Liver (tissue), 3 donors: ENCODE results near the gene RAP1GAP2.

Source experiments
- RXRA ChIP-seq, 2 donors: IDR thresholded peaks; 2 replicates each; pipeline ENCODE4 v1.6.1; 2017 to 2018; ENCODE audit warnings: antibody characterized with exemption in 2 of 2, mild to moderate bottlenecking in 1 of 2
- TAF1 ChIP-seq: conservative IDR thresholded peaks from 2 replicates; pipeline ENCODE4 v1.6.1; 2016; ENCODE audit warnings: antibody characterized with exemption, mild to moderate bottlenecking
- TF ChIP-seq, protein P1 (sequence below): fragments of 150-350 bp; IDR thresholded peaks from 2 replicates; pipeline ENCODE4 v1.5.1; 2017; ENCODE audit warnings: improper control_type of control experiment, low read depth, low read length; ENCODE audit not compliant: missing input control
- TF ChIP-seq, protein P2 (sequence below): IDR thresholded peaks from 2 replicates; pipeline ENCODE4 v1.6.1; 2016; ENCODE audit warnings: antibody characterized with exemption
- donor health status: healthy.
- donor health status: healthy.

GRCh38 chr17:3049705-3050295 lies 253.6 kb downstream of the RAP1GAP2 start:
- no peak for TF ChIP-seq TAF1
- TF ChIP-seq, protein P1, sequence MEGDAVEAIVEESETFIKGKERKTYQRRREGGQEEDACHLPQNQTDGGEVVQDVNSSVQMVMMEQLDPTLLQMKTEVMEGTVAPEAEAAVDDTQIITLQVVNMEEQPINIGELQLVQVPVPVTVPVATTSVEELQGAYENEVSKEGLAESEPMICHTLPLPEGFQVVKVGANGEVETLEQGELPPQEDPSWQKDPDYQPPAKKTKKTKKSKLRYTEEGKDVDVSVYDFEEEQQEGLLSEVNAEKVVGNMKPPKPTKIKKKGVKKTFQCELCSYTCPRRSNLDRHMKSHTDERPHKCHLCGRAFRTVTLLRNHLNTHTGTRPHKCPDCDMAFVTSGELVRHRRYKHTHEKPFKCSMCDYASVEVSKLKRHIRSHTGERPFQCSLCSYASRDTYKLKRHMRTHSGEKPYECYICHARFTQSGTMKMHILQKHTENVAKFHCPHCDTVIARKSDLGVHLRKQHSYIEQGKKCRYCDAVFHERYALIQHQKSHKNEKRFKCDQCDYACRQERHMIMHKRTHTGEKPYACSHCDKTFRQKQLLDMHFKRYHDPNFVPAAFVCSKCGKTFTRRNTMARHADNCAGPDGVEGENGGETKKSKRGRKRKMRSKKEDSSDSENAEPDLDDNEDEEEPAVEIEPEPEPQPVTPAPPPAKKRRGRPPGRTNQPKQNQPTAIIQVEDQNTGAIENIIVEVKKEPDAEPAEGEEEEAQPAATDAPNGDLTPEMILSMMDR: no peak
- TF ChIP-seq, protein P2, sequence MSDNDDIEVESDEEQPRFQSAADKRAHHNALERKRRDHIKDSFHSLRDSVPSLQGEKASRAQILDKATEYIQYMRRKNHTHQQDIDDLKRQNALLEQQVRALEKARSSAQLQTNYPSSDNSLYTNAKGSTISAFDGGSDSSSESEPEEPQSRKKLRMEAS: no peak
- TF ChIP-seq RXRA (IDR thresholded peaks at IDR 0.05): no peak
